ENCODE data around the gene HOXB2. TPM values are rescaled to one million over a fixed set of nuclear protein-coding genes. Genes with fewer than 3 reads are reported as not detected.

HOXB2 gene
- total RNA-seq, 2 donors from 2014 or later, result 4.8 to 5.5 TPM

DNA sequence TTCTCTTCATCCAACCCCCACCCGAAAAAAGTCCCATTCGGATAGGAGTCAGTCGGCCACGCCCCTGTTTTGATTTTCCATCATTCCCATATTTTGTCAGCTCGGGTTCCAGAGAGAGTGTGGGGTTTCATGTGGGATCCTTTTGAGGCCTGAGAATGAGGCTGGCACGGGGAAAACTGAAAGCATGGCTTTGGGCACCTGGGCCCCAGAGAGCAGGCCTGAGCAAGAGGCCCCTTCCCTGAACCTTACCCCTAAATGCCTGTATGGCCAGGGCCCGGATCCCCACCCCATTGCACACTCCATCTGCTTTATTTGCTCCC lies 37.8 kb upstream of the HOXB2 start:
- no peak overlapping the region for H3K4me3 ChIP-seq
- no peaks in the 10 kb centered on the region for H3K36me3 ChIP-seq
- peaks cover 47 to 66% of the 10 kb centered on the region in 2 donors for H3K27me3 ChIP-seq
- no peak for DNase-seq (ENCODE audit: low spot score)
- H3K9me3 ChIP-seq, result no peaks in the 10 kb centered on the region
- TF ChIP-seq, protein P1, sequence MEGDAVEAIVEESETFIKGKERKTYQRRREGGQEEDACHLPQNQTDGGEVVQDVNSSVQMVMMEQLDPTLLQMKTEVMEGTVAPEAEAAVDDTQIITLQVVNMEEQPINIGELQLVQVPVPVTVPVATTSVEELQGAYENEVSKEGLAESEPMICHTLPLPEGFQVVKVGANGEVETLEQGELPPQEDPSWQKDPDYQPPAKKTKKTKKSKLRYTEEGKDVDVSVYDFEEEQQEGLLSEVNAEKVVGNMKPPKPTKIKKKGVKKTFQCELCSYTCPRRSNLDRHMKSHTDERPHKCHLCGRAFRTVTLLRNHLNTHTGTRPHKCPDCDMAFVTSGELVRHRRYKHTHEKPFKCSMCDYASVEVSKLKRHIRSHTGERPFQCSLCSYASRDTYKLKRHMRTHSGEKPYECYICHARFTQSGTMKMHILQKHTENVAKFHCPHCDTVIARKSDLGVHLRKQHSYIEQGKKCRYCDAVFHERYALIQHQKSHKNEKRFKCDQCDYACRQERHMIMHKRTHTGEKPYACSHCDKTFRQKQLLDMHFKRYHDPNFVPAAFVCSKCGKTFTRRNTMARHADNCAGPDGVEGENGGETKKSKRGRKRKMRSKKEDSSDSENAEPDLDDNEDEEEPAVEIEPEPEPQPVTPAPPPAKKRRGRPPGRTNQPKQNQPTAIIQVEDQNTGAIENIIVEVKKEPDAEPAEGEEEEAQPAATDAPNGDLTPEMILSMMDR (IDR thresholded peaks at IDR 0.05), result no peak
- peaks cover 0 to 35% of the 10 kb centered on the region in 2 donors for H3K4me1 ChIP-seq
- peak overlapping the region in 1 of 2 donors; percentile 44 for H3K27ac ChIP-seq

GRCh38 chr17:48579760-48580554 lies 35.0 kb upstream of the HOXB2 start:
- Histone ChIP-seq H3K27me3 (peaks cover 33 to 70% of the 10 kb centered on the region in 2 donors), H3K36me3 (no peaks in the 10 kb centered on the region), H3K4me1 (peaks cover 0 to 26% of the 10 kb centered on the region in 2 donors), H3K9me3 (no peaks in the 10 kb centered on the region), H3K4me3 (no peak overlapping the region), H3K27ac (no peak overlapping the region)
- TF ChIP-seq, protein P1 (IDR thresholded peaks at IDR 0.05), result no peak
- DNase-seq (ENCODE audit: low spot score), result no peak

- no peak overlapping the region for H3K4me3 ChIP-seq
- peaks cover 33 to 70% of the 10 kb centered on the region in 2 donors for H3K27me3 ChIP-seq
- no peaks in the 10 kb centered on the region for H3K36me3 ChIP-seq
- TF ChIP-seq, protein P1 (IDR thresholded peaks at IDR 0.05), result no peak
- no peak overlapping the region for H3K27ac ChIP-seq
- H3K9me3 ChIP-seq, result no peaks in the 10 kb centered on the region
- peaks cover 0 to 23% of the 10 kb centered on the region in 2 donors for H3K4me1 ChIP-seq
- no peak for DNase-seq (ENCODE audit: low spot score)
Observed at GRCh38 chr17:48579471-48579759, 34.5 kb upstream of the HOXB2 start.

DNA sequence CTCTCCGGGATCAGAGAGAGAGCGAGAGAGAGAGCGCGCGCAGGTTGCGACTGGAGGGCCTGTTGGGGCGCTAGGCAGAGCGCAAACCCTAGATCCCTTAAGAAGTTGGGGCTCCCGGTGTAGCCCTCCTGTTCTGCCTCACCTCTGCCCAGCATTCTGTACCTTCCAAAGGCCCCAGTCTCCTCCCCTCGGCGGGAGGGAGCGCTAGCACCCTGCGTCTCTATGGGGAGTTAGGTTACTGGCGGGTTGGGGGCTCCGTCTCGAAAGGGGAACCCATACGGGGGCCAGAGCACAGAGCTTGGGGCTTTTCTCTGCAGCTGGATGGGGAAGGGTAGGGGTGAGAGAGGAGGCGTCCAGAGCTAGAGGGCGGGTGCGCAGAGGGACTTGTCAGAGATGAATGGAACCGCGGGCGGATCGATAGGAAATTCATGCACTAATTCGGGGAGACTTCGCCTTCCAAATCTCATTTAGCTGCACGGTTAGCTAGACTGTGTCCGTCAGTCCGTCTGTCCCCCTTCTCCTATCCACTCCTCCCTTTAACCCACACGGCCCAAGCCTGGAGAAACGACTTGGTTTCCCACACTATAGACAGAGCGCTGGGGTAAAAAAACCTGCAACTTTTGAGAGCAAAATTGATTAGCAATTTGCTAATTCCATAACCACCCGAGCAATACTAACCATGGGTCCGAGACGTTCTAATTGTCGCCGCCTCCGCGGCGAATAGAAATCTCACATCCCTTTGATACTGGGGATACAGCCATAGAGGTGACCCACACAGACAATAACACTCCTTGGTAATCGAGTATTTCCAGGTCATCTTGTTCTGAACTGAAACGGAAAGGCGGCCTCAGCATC lies 33.9 kb upstream of the HOXB2 start:
- DNase-seq (ENCODE audit: low spot score), result no peak
- TF ChIP-seq, protein P1 (IDR thresholded peaks at IDR 0.05), result no peak

GRCh38 chr17:48577946-48578615 lies 33.2 kb upstream of the HOXB2 start, which contains the start of gene HOXB4:
HOXB4 (minus strand) TSS chr17:48578350; CDS start chr17:48578319, 31 bp downstream.
- no peaks in the 10 kb centered on the region for H3K9me3 ChIP-seq
- TF ChIP-seq, protein P1 (IDR thresholded peaks at IDR 0.05), result no peak
- H3K27ac ChIP-seq, result peak within 1 kb of the TSS; percentile 47 to 48
- peaks cover 0 to 23% of the 10 kb centered on the region in 2 donors for H3K4me1 ChIP-seq
- H3K36me3 ChIP-seq, result no peaks in the 10 kb centered on the region
- H3K27me3 ChIP-seq, result peaks cover 29 to 65% of the 10 kb centered on the region in 2 donors
- DNase-seq (ENCODE audit: low spot score), result peak; percentile 88
- peak within 1 kb of the TSS; percentile 39 to 48 for H3K4me3 ChIP-seq

More for the DNA sequence above, 33.9 kb upstream of the HOXB2 start:
- Histone ChIP-seq H3K27ac (peak overlapping the region; percentile 47 to 48), H3K9me3 (no peaks in the 10 kb centered on the region), H3K36me3 (no peaks in the 10 kb centered on the region), H3K4me1 (peaks cover 0 to 23% of the 10 kb centered on the region in 2 donors), H3K27me3 (peaks cover 29 to 65% of the 10 kb centered on the region in 2 donors), H3K4me3 (peak overlapping the region; percentile 39 to 48)
